HUDEP-2 (cell line): ENCODE data around the gene B4GALT2.

Experiments used
- DNase-seq, 76 experiments: peaks; one replicate each; lab custom pipeline; 2025; ENCODE audit not compliant: unreplicated experiment in 76 of 76; lab: John Stamatoyannopoulos, UW

The B4GALT2 gene

GRCh38 chr1:43982241-43982640 is 3.2 kb downstream of the B4GALT2 start:
- no peak for DNase-seq

- no peak for DNase-seq
Measured at GRCh38 chr1:43982808-43983207, 3.8 kb downstream of the B4GALT2 start.

- DNase-seq: no peak
Measured at GRCh38 chr1:43983253-43983899, 4.4 kb downstream of the B4GALT2 start.

- DNase-seq: no peak
Measured at GRCh38 chr1:43984855-43985254, 5.8 kb downstream of the B4GALT2 start.

- DNase-seq: no peak
Measured at GRCh38 chr1:43985984-43986595, 7.1 kb downstream of the B4GALT2 start.

GRCh38 chr1:43986712-43987111 is 7.7 kb downstream of the B4GALT2 start:
- DNase-seq: no peak

- DNase-seq: no peak
Measured at GRCh38 chr1:43987159-43987902, 8.3 kb downstream of the B4GALT2 start.

GRCh38 chr1:43990271-43991199 is 11.5 kb downstream of the B4GALT2 start:
- DNase-seq: no peak

- DNase-seq: no peak
Measured at GRCh38 chr1:43991200-43991475, 12.1 kb downstream of the B4GALT2 start.

GRCh38 chr1:43991476-43992231 is 12.6 kb downstream of the B4GALT2 start, which contains the start of gene CCDC24:
CCDC24 (plus strand) TSS chr1:43991599; CDS start chr1:43991879, 280 bp downstream.
- DNase-seq: peak in 69 of 76 experiments; percentile 21 to 93 (median 62)

GRCh38 chr1:43992232-43992995 is 13.4 kb downstream of the B4GALT2 start:
- DNase-seq: no peak

GRCh38 chr1:43993206-43993914 is 14.3 kb downstream of the B4GALT2 start:
- no peak for DNase-seq

- DNase-seq: no peak
Measured at GRCh38 chr1:43994071-43994470, 15.1 kb downstream of the B4GALT2 start.

- peak in 68 of 76 experiments; percentile 10 to 79 (median 56) for DNase-seq
Measured at GRCh38 chr1:43994794-43995790, 16.1 kb downstream of the B4GALT2 start.

- DNase-seq: no peak
Measured at GRCh38 chr1:43995984-43996732, 17.1 kb downstream of the B4GALT2 start.

GRCh38 chr1:43996733-43997115 is 17.7 kb downstream of the B4GALT2 start:
- no peak for DNase-seq
